ENCODE data around the gene SLC39A9.
A peak's percentile ranks its signal among the peaks of the same experiment; 100 is the strongest.

SLC39A9 gene

GRCh38 chr14:69427596-69427995 is 29.1 kb downstream of the SLC39A9 start:
- Mint-ChIP-seq H3K9me3 (no peaks in the 10 kb centered on the region), H3K27ac (no peak overlapping the region), H3K4me1 (ENCODE audit: low read depth) (peaks cover 9% of the 10 kb centered on the region), H3K4me3 (no peak overlapping the region), H3K27me3 (no peaks in the 10 kb centered on the region), H3K36me3 (ENCODE audit: low read depth) (peaks cover 53% of the 10 kb centered on the region)

DNA sequence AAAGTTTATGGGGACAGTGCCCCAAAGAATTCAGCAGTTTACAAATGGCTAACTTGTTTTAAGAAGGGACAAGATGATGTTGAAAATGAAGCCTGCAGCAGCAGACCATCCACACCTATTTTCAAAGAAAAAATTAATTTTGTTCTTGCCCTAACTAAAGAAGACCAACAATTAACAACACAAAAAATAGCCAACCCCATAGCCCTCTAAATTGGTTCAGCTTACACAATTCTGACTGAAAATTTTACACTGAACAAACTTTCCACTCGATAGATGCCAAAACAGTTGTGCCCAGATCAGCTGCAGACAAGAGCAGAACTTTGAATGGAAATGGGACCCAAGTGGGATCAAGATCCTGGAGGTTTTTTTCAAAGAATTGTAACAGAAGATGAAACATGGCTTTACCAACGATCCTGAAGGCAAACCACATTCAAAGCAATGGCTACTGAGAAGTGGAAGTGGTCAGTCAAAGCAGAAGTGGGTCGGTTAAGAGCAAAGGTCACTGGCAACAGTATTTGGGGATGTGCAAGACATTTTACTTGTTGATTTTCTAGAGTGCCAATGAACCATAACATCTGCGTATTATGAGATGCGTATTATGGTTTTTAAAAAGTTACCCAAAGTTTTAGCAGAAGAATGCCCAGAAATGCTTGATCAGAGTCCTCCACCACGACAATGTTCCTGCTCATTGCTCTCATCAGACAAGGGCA is 30.0 kb downstream of the SLC39A9 start:
- Mint-ChIP-seq H3K4me3 (no peak overlapping the region), H3K27me3 (no peaks in the 10 kb centered on the region), H3K36me3 (ENCODE audit: low read depth) (peaks cover 53% of the 10 kb centered on the region), H3K4me1 (ENCODE audit: low read depth) (peaks cover 9% of the 10 kb centered on the region), H3K27ac (no peak overlapping the region), H3K9me3 (no peaks in the 10 kb centered on the region)

DNA sequence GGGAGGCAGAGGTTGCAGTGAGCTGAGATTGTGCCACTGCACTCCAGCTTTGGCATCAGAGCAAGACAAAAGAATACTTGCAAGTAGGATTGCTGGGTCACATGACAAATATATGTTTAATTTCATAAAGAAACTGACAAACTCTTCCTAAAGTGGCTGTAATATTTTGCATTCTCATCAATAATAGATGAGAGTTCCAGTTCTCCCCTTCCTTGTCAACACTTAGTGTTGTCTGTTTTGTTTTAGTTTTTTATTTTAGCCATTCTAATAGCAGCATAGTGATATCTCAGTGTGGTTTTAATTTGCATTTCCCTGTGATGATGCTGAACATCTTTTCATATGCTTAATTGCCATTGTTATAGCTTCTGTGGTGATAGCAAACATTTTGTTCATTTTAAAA is 31.2 kb downstream of the SLC39A9 start:
- H3K36me3 Mint-ChIP-seq (ENCODE audit: low read depth) = peaks cover 47% of the 10 kb centered on the region
- H3K4me1 Mint-ChIP-seq (ENCODE audit: low read depth) = peaks cover 9% of the 10 kb centered on the region
- H3K27ac Mint-ChIP-seq = no peak overlapping the region
- no peaks in the 10 kb centered on the region for H3K9me3 Mint-ChIP-seq
- no peak overlapping the region for H3K4me3 Mint-ChIP-seq
- H3K27me3 Mint-ChIP-seq = no peaks in the 10 kb centered on the region

DNA sequence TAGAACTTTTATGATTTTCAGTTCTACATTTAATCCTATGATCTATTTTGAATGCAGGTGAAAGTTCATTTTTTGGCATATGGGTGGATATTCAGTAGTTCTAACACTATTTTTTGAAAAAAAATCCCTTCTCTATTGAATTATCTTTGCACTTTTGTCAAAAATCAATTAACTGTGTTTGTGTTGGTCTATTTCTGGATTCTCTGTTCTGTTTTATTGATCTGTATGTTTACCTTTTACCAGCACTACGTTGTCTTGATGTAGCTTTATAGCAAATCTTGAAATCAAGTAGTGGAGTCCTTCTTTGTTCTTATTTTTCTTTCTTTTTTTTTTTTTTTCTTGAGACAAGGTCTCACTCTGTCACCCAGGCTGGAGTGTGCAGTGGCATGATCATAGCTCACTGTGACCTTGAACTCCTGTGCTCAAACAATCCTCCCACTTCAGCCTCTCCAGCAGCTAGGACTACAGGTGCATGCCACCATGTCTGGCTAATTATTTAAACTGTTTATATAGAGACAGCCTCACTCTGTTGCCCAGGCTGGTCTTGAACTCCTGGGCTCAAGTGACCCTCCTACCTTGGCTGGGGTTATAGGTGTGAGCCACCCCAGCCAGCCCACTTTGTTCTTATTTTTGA is 31.9 kb downstream of the SLC39A9 start:
- Mint-ChIP-seq H3K27ac (no peak overlapping the region), H3K27me3 (no peaks in the 10 kb centered on the region), H3K4me3 (no peak overlapping the region), H3K9me3 (no peaks in the 10 kb centered on the region), H3K36me3 (ENCODE audit: low read depth) (peaks cover 46% of the 10 kb centered on the region), H3K4me1 (ENCODE audit: low read depth) (peaks cover 17% of the 10 kb centered on the region)

DNA sequence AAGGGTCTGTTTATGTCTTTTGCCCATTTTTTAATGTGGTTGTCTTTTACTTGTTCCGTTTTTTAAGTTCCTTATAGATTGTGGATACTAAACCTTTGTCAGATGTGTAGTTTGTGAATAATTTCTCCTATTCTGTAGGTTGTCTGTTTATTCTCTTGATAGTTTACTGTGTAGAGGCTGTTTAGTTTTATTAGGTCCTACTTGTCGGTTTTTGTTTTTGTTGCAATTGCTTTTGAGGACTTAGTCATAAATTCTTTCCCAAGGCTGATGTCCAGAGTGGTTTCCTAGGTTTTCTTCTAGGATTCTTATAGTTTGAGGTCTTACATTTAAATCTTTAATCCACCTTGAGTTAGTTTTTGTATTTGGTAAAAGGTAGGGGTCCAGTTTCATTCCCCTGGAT is 33.9 kb downstream of the SLC39A9 start:
- Mint-ChIP-seq H3K4me1 (ENCODE audit: low read depth) (peaks cover 17% of the 10 kb centered on the region), H3K27ac (no peak overlapping the region), H3K4me3 (no peak overlapping the region), H3K27me3 (no peaks in the 10 kb centered on the region), H3K36me3 (ENCODE audit: low read depth) (peaks cover 37% of the 10 kb centered on the region), H3K9me3 (no peaks in the 10 kb centered on the region)

GRCh38 chr14:69439521-69440270 is 41.2 kb downstream of the SLC39A9 start:
- Mint-ChIP-seq H3K4me3 (no peak overlapping the region), H3K27ac (no peak overlapping the region), H3K9me3 (no peaks in the 10 kb centered on the region), H3K4me1 (ENCODE audit: low read depth) (peaks cover 30% of the 10 kb centered on the region), H3K36me3 (ENCODE audit: low read depth) (peaks cover 44% of the 10 kb centered on the region), H3K27me3 (no peaks in the 10 kb centered on the region)

DNA sequence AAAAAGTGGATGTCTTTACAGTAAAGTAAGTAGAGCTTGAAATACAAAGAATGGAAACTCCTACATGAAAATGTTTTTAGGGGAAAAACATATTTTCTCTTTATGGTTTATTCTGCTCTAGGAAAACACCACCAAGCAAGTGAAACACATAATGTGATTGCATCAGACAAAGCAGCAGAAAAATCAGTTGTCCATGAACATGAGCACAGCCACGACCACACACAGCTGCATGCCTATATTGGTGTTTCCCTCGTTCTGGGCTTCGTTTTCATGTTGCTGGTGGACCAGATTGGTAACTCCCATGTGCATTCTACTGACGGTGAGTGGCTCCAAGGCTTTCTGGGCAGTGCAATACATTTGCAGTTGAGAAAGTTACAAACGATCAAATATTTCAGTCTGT is 43.5 kb downstream of the SLC39A9 start:
- H3K27me3 Mint-ChIP-seq = no peaks in the 10 kb centered on the region
- peak overlapping the region; percentile 78 for H3K27ac Mint-ChIP-seq
- H3K4me1 Mint-ChIP-seq (ENCODE audit: low read depth) = peaks cover 23% of the 10 kb centered on the region
- peaks cover 46% of the 10 kb centered on the region for H3K36me3 Mint-ChIP-seq (ENCODE audit: low read depth)
- H3K9me3 Mint-ChIP-seq = no peaks in the 10 kb centered on the region
- peak overlapping the region; percentile 27 for H3K4me3 Mint-ChIP-seq

DNA sequence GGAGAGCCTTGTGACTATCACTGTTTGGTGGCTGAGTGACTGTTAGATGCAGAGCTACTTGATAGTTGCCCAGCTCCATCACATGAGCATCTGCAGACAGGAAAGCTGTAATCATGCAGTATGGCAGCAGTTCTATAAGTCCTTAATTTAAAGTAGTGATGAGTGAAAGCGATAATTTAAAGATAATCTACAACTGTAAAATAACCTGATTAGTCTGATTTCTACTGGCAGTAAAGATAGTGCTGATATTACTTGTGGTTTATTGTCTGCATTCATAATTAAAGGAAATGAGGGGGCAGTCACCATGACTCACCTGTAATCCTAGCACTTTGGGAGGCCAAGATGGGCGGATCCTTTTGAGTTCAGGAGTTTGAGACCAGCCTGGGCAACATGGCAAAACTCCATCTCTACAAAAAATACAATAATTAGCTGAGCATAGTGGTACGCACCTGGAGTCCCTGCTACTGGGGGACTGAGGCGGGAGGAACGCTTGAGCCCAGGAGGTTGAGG is 44.9 kb downstream of the SLC39A9 start:
- H3K27me3 Mint-ChIP-seq = no peaks in the 10 kb centered on the region
- no peaks in the 10 kb centered on the region for H3K9me3 Mint-ChIP-seq
- H3K27ac Mint-ChIP-seq = peak overlapping the region; percentile 40
- H3K36me3 Mint-ChIP-seq (ENCODE audit: low read depth) = peaks cover 49% of the 10 kb centered on the region
- peaks cover 23% of the 10 kb centered on the region for H3K4me1 Mint-ChIP-seq (ENCODE audit: low read depth)
- peak overlapping the region; percentile 37 for H3K4me3 Mint-ChIP-seq

DNA sequence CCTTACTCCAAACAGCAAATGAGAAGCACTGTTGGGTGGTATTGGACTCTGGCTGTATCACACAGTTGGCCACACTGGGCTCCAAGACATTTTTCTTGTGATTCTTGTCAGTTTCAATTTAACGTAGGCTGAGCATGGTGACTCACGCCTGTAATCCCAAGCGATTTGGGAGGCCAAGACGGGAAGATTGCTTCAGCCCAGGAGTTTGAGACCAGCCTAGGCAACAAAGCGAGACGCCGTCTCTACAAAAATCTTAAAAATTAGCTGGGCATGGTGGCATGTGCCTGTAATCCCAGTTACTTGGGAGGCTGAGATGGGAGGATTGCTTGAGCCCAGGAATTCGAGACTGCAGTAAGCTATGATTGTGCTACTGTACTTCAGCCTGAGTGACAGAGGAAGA is 50.7 kb downstream of the SLC39A9 start:
- Mint-ChIP-seq H3K27ac (peak overlapping the region; percentile 7), H3K4me1 (ENCODE audit: low read depth) (no peaks in the 10 kb centered on the region), H3K9me3 (no peaks in the 10 kb centered on the region), H3K4me3 (no peak overlapping the region), H3K36me3 (ENCODE audit: low read depth) (peaks cover 36% of the 10 kb centered on the region), H3K27me3 (no peaks in the 10 kb centered on the region)

DNA sequence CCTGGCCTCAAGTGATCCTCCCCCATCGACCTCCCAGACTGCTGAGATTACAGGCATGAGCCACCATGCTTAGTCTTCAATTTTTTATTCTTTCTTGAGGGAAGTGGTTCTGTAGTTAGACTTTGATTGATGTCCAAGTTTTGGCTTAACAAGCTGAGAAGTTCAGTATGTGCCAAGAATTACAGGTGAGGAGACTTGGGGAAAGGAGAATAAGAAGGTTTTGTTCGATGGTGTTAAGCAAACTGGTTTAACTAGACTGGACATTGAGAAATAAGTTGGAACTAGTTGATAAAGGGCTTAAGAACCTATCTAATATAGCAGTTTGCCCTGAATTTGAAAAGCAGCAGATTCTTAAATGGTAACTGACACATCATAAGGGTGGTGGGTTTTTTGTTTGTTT is 53.4 kb downstream of the SLC39A9 start:
- Mint-ChIP-seq H3K27me3 (no peaks in the 10 kb centered on the region), H3K4me3 (no peak overlapping the region), H3K27ac (no peak overlapping the region), H3K9me3 (no peaks in the 10 kb centered on the region), H3K4me1 (ENCODE audit: low read depth) (no peaks in the 10 kb centered on the region), H3K36me3 (ENCODE audit: low read depth) (peaks cover 28% of the 10 kb centered on the region)

DNA sequence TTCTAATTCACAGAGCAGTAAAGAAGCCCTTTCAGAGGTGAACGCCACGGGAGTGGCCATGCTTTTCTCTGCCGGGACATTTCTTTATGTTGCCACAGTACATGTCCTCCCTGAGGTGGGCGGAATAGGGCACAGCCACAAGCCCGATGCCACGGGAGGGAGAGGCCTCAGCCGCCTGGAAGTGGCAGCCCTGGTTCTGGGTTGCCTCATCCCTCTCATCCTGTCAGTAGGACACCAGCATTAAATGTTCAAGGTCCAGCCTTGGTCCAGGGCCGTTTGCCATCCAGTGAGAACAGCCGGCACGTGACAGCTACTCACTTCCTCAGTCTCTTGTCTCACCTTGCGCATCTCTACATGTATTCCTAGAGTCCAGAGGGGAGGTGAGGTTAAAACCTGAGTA is 59.9 kb downstream of the SLC39A9 start:
- Mint-ChIP-seq H3K9me3 (no peaks in the 10 kb centered on the region), H3K4me1 (ENCODE audit: low read depth) (no peaks in the 10 kb centered on the region), H3K4me3 (no peak overlapping the region), H3K36me3 (ENCODE audit: low read depth) (peaks cover 49% of the 10 kb centered on the region), H3K27me3 (no peaks in the 10 kb centered on the region), H3K27ac (no peak overlapping the region)

DNA sequence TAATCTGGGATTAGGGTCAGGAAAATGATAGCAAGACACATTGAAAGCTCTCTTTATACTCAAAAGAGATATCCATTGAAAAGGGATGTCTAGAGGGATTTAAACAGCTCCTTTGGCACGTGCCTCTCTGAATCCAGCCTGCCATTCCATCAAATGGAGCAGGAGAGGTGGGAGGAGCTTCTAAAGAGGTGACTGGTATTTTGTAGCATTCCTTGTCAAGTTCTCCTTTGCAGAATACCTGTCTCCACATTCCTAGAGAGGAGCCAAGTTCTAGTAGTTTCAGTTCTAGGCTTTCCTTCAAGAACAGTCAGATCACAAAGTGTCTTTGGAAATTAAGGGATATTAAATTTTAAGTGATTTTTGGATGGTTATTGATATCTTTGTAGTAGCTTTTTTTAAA is 60.6 kb downstream of the SLC39A9 start:
- H3K4me3 Mint-ChIP-seq = no peak overlapping the region
- H3K9me3 Mint-ChIP-seq = no peaks in the 10 kb centered on the region
- no peaks in the 10 kb centered on the region for H3K4me1 Mint-ChIP-seq (ENCODE audit: low read depth)
- H3K27me3 Mint-ChIP-seq = no peaks in the 10 kb centered on the region
- peaks cover 44% of the 10 kb centered on the region for H3K36me3 Mint-ChIP-seq (ENCODE audit: low read depth)
- H3K27ac Mint-ChIP-seq = no peak overlapping the region

- Mint-ChIP-seq H3K9me3 (no peaks in the 10 kb centered on the region), H3K27ac (no peak overlapping the region), H3K36me3 (ENCODE audit: low read depth) (peaks cover 44% of the 10 kb centered on the region), H3K4me1 (ENCODE audit: low read depth) (no peaks in the 10 kb centered on the region), H3K27me3 (no peaks in the 10 kb centered on the region), H3K4me3 (no peak overlapping the region)
Measured at GRCh38 chr14:69460093-69460701, 61.7 kb downstream of the SLC39A9 start.

GRCh38 chr14:69464379-69464778 is 65.9 kb downstream of the SLC39A9 start:
- H3K4me1 Mint-ChIP-seq (ENCODE audit: low read depth) = no peaks in the 10 kb centered on the region
- H3K27ac Mint-ChIP-seq = no peak overlapping the region
- no peak overlapping the region for H3K4me3 Mint-ChIP-seq
- H3K36me3 Mint-ChIP-seq (ENCODE audit: low read depth) = peaks cover 18% of the 10 kb centered on the region
- no peaks in the 10 kb centered on the region for H3K9me3 Mint-ChIP-seq
- H3K27me3 Mint-ChIP-seq = no peaks in the 10 kb centered on the region

DNA sequence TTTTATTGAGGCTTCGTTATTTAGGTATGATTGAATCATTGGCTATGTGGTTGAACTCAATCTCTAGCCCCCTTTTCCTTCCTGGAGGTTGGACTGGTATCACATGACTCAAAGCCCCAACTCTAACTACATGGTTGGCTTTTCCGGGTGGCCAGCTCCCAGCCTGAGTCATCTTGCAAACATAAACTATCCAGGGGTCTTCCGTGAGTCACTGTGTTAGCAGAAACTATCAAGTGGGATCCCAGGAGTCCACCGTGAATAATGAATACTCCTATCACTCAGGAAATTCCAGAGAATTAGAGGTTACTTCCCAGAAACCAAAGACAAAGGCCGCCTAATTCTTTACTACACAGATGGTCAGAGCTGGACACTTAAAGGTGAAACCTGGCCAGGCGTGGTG is 66.3 kb downstream of the SLC39A9 start:
- peaks cover 18% of the 10 kb centered on the region for H3K36me3 Mint-ChIP-seq (ENCODE audit: low read depth)
- no peak overlapping the region for H3K27ac Mint-ChIP-seq
- no peaks in the 10 kb centered on the region for H3K9me3 Mint-ChIP-seq
- no peaks in the 10 kb centered on the region for H3K27me3 Mint-ChIP-seq
- no peak overlapping the region for H3K4me3 Mint-ChIP-seq
- no peaks in the 10 kb centered on the region for H3K4me1 Mint-ChIP-seq (ENCODE audit: low read depth)

Measured in stimulated activated naive CD8-positive, alpha-beta T cell treated with anti-CD3 and anti-CD28 coated beads, Interleukin-15, Interleukin-2, amounts not matched to agents 100 ng/mL and 50 ng/mL, for 24 hours (primary cell).